Measurements from ENCODE around the gene GPHB5. TPM values are rescaled to one million over a fixed set of nuclear protein-coding genes. Genes with fewer than 3 reads are reported as not detected.
A peak's percentile ranks its signal among the peaks of the same experiment; 100 is the strongest.
"Not testable (repeated sequence)": the region's sequence is repeated elsewhere in the genome, so short reads cannot be mapped to it uniquely, and the experiment has no call there.

GPHB5 gene
- total and polyA plus RNA-seq, 4 donors, result not detected

DNA sequence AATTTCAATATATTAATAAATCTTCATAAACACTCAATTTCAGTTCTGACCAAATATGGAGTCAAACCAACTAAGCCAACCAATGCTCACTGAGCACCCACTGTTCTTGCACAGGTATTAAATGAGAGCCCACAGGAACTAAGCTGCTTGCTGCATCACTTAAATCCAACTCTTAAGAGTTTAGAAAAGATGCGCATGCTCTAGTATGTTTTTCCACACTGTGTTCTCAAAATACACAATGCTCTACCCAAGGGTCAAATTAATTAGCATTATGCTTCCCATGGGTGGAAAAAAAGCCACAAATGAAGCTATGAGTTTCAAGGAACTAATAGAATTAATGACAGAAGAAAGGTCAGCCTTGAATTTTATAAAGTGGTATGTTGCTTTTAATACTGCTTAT is 3.7 kb upstream of the GPHB5 start:
- Histone ChIP-seq H3K4me3 (ENCODE audit: low read depth in 1 of 3, low read length in 3 of 3) (no peak overlapping the region), H3K27ac (ENCODE audit: low read depth in 1 of 2, low read length in 2 of 2) (no peak overlapping the region), H3K4me1 (ENCODE audit: control insufficient read depth in 4 of 4, insufficient read depth in 4 of 4, low read length in 3 of 4) (no peaks in the 10 kb centered on the region), H3K36me3 (ENCODE audit: control insufficient read depth in 4 of 4, insufficient read depth in 3 of 4, low read depth in 1 of 4, low read length in 3 of 4) (no peaks in the 10 kb centered on the region), H3K27me3 (ENCODE audit: control insufficient read depth in 4 of 4, insufficient read depth in 4 of 4, low read length in 3 of 4) (peaks cover 0 to 2% (median 0%) of the 10 kb centered on the region in 4 donors), H3K9me3 (ENCODE audit: control insufficient read depth in 4 of 4, low read length in 3 of 4) (no peaks in the 10 kb centered on the region), H3K9ac (ENCODE audit: low read depth in 1 of 2, low read length in 2 of 2) (no peak overlapping the region)
- TF ChIP-seq NR2F2 (IDR thresholded peaks at IDR 0.05) (no peak), HNF4A (conservative IDR thresholded peaks at IDR 0.05) (no peak), FOXA2 (IDR thresholded peaks at IDR 0.05) (no peak), RAD21 (IDR thresholded peaks at IDR 0.05) (no peak), GABPA (IDR thresholded peaks at IDR 0.05 in 1 of 2, conservative IDR thresholded peaks at IDR 0.05 in 1 of 2) (no peak), TAF1 (conservative IDR thresholded peaks at IDR 0.05) (no peak), RXRA (IDR thresholded peaks at IDR 0.05) (no peak), EGR1 (IDR thresholded peaks at IDR 0.05; ENCODE audit: low read depth in 2 of 2) (no peak), SP1 (IDR thresholded peaks at IDR 0.05) (no peak), JUND (IDR thresholded peaks at IDR 0.05) (no peak), HNF4G (IDR thresholded peaks at IDR 0.05) (no peak), YY1 (IDR thresholded peaks at IDR 0.05) (no peak), FOXA1 (IDR thresholded peaks at IDR 0.05) (no peak)
- TF ChIP-seq, protein P1, sequence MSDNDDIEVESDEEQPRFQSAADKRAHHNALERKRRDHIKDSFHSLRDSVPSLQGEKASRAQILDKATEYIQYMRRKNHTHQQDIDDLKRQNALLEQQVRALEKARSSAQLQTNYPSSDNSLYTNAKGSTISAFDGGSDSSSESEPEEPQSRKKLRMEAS (IDR thresholded peaks at IDR 0.05), result no peak
- TF ChIP-seq, protein P2, sequence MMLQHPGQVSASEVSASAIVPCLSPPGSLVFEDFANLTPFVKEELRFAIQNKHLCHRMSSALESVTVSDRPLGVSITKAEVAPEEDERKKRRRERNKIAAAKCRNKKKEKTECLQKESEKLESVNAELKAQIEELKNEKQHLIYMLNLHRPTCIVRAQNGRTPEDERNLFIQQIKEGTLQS (IDR thresholded peaks at IDR 0.05), result no peak
- TF ChIP-seq, protein P3, sequence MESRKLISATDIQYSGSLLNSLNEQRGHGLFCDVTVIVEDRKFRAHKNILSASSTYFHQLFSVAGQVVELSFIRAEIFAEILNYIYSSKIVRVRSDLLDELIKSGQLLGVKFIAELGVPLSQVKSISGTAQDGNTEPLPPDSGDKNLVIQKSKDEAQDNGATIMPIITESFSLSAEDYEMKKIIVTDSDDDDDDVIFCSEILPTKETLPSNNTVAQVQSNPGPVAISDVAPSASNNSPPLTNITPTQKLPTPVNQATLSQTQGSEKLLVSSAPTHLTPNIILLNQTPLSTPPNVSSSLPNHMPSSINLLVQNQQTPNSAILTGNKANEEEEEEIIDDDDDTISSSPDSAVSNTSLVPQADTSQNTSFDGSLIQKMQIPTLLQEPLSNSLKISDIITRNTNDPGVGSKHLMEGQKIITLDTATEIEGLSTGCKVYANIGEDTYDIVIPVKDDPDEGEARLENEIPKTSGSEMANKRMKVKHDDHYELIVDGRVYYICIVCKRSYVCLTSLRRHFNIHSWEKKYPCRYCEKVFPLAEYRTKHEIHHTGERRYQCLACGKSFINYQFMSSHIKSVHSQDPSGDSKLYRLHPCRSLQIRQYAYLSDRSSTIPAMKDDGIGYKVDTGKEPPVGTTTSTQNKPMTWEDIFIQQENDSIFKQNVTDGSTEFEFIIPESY (IDR thresholded peaks at IDR 0.05), result no peak
- TF ChIP-seq, protein P4, sequence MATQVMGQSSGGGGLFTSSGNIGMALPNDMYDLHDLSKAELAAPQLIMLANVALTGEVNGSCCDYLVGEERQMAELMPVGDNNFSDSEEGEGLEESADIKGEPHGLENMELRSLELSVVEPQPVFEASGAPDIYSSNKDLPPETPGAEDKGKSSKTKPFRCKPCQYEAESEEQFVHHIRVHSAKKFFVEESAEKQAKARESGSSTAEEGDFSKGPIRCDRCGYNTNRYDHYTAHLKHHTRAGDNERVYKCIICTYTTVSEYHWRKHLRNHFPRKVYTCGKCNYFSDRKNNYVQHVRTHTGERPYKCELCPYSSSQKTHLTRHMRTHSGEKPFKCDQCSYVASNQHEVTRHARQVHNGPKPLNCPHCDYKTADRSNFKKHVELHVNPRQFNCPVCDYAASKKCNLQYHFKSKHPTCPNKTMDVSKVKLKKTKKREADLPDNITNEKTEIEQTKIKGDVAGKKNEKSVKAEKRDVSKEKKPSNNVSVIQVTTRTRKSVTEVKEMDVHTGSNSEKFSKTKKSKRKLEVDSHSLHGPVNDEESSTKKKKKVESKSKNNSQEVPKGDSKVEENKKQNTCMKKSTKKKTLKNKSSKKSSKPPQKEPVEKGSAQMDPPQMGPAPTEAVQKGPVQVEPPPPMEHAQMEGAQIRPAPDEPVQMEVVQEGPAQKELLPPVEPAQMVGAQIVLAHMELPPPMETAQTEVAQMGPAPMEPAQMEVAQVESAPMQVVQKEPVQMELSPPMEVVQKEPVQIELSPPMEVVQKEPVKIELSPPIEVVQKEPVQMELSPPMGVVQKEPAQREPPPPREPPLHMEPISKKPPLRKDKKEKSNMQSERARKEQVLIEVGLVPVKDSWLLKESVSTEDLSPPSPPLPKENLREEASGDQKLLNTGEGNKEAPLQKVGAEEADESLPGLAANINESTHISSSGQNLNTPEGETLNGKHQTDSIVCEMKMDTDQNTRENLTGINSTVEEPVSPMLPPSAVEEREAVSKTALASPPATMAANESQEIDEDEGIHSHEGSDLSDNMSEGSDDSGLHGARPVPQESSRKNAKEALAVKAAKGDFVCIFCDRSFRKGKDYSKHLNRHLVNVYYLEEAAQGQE (IDR thresholded peaks at IDR 0.05), result no peak
- WGBS, result 97% methylated on average over 1 of the region's 1 CpG
- DNase-seq (ENCODE audit: low spot score), result no peak

DNA sequence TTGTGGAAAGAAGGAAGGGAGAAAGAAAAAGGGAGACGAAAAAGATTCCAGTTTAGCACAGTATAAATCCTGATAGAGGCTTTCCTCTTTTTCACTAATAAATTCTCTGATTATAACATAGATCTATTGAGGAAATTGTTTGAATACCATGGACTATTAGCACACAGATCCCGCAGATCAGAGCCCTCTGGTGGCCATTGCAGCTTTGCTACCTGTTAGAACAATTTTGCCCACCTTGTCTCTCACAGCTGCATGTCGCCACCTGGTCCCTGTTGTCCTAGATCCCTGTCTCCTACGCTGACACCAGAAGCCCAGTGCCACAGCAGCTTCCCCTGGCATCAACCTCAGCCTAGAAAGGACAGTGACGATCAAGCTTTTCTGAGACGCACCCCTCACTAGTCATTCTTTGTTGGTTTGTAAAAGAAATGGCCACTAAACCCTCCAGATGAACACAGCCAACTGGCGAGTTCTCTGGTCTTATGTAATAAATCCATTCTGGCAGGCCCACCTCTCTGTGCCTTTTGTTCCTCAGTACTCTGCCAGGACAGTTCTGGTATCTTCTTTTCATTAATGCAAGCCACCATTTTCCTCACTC is 9.9 kb downstream of the GPHB5 start:
- no peaks in the 10 kb centered on the region for H3K9me3 ChIP-seq (ENCODE audit: control insufficient read depth in 4 of 4, low read length in 3 of 4)
- H3K27me3 ChIP-seq (ENCODE audit: control insufficient read depth in 4 of 4, insufficient read depth in 4 of 4, low read length in 3 of 4), result no peaks in the 10 kb centered on the region
- DNase-seq (ENCODE audit: low spot score), result no peak
- no peaks in the 10 kb centered on the region for H3K36me3 ChIP-seq (ENCODE audit: control insufficient read depth in 4 of 4, insufficient read depth in 3 of 4, low read depth in 1 of 4, low read length in 3 of 4)
- WGBS, result 47% methylated on average over 7 of the region's 7 CpGs
- no peaks in the 10 kb centered on the region for H3K4me1 ChIP-seq (ENCODE audit: control insufficient read depth in 4 of 4, insufficient read depth in 4 of 4, low read length in 3 of 4)
- H3K4me3 ChIP-seq (ENCODE audit: low read depth in 1 of 3, low read length in 3 of 3), result no peak overlapping the region
- no peak for TF ChIP-seq JUND (IDR thresholded peaks at IDR 0.05)
- no peak for TF ChIP-seq HNF4G (IDR thresholded peaks at IDR 0.05)
- TF ChIP-seq, protein P5, sequence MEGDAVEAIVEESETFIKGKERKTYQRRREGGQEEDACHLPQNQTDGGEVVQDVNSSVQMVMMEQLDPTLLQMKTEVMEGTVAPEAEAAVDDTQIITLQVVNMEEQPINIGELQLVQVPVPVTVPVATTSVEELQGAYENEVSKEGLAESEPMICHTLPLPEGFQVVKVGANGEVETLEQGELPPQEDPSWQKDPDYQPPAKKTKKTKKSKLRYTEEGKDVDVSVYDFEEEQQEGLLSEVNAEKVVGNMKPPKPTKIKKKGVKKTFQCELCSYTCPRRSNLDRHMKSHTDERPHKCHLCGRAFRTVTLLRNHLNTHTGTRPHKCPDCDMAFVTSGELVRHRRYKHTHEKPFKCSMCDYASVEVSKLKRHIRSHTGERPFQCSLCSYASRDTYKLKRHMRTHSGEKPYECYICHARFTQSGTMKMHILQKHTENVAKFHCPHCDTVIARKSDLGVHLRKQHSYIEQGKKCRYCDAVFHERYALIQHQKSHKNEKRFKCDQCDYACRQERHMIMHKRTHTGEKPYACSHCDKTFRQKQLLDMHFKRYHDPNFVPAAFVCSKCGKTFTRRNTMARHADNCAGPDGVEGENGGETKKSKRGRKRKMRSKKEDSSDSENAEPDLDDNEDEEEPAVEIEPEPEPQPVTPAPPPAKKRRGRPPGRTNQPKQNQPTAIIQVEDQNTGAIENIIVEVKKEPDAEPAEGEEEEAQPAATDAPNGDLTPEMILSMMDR (IDR thresholded peaks at IDR 0.05; ENCODE audit: low read depth, low read length, missing input control), result peak; percentile 26
- TF ChIP-seq HNF4A (conservative IDR thresholded peaks at IDR 0.05), result no peak
- TF ChIP-seq RAD21 (IDR thresholded peaks at IDR 0.05), result peak in 1 of 2 donors; percentile 26
- no peak overlapping the region for H3K9ac ChIP-seq (ENCODE audit: low read depth in 1 of 2, low read length in 2 of 2)
- H3K27ac ChIP-seq (ENCODE audit: low read depth in 1 of 2, low read length in 2 of 2), result no peak overlapping the region

DNA sequence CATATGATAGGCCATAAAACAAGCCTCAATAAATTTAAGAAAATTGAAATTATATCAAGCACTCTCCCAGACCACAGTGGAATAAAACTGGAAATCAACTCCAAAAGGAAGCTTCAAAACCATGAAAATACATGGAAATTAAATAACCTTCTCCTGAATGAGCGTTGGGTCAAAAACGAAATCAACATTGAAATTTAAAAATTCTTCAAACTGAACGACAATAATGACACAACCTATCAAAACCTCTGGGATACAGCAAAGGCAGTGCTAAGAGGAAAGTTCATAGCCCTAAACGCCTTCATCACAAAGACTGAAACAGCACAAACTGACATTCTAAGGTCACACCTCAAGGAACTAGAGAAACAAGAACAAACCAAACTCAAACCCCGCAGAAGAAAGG is 14.3 kb downstream of the GPHB5 start:
- WGBS, result 81% methylated on average over 5 of the region's 5 CpGs
- not testable (repeated sequence) for DNase-seq (ENCODE audit: low spot score); H3K9me3 ChIP-seq (ENCODE audit: control insufficient read depth in 4 of 4, low read length in 3 of 4); H3K4me3 ChIP-seq (ENCODE audit: low read depth in 1 of 3, low read length in 3 of 3); H3K4me1 ChIP-seq (ENCODE audit: control insufficient read depth in 4 of 4, insufficient read depth in 4 of 4, low read length in 3 of 4); H3K9ac ChIP-seq (ENCODE audit: low read depth in 1 of 2, low read length in 2 of 2); H3K27me3 ChIP-seq (ENCODE audit: control insufficient read depth in 4 of 4, insufficient read depth in 4 of 4, low read length in 3 of 4); H3K27ac ChIP-seq (ENCODE audit: low read depth in 1 of 2, low read length in 2 of 2); H3K36me3 ChIP-seq (ENCODE audit: control insufficient read depth in 4 of 4, insufficient read depth in 3 of 4, low read depth in 1 of 4, low read length in 3 of 4)
